ENCODE results near the gene PIP5K1C.
"Not testable (repeated sequence)": the region's sequence is repeated elsewhere in the genome, so short reads cannot be mapped to it uniquely, and the experiment has no call there.

Gene PIP5K1C

DNA sequence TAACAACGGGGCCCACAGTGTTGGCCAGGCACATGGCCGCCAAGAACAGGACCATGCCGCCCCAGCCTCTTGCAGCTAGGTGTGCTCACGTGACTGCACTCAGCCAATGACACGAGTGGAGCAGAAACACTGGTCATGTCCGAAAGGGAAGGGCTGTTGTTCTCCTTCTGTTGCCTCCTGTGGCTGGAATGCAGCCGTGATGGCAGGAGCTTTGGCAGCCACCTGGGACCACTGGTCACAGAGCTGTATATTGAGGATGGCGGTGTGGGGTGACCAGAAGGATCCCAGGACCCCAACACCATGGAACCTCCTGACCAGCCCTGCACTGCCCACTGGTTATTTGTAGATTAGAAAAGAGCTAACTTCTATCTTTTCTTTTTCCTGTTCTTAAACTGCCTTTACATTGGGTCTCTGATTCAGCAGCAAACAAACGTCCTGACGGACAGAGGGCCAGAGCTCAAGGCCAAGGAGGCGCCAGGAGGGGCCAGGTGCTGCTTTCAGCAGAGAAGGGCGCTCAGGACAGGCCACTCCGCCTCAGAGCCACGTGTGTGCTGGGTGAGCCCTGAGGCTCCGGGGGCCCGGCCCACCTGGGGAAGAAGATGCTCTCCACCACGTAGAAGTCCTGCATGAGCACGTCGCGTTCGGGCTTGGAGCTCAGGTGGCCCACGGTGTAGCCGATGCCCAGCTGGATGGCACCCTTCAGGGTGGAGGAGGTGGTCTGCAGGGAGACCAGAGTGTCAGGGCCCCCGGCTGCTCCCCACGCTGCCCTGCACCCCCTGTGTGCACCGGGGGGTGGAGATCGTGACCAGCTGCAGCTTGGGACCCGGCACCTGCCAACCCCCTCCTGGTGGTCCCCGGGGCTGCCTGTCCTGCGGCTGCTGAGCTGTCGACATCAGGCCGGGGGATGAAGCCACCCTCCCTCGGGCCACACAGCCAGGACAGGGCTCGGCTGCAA, 38.7 kb downstream of the PIP5K1C start:
- no peak for DNase-seq (ENCODE audit: low read depth)

DNA sequence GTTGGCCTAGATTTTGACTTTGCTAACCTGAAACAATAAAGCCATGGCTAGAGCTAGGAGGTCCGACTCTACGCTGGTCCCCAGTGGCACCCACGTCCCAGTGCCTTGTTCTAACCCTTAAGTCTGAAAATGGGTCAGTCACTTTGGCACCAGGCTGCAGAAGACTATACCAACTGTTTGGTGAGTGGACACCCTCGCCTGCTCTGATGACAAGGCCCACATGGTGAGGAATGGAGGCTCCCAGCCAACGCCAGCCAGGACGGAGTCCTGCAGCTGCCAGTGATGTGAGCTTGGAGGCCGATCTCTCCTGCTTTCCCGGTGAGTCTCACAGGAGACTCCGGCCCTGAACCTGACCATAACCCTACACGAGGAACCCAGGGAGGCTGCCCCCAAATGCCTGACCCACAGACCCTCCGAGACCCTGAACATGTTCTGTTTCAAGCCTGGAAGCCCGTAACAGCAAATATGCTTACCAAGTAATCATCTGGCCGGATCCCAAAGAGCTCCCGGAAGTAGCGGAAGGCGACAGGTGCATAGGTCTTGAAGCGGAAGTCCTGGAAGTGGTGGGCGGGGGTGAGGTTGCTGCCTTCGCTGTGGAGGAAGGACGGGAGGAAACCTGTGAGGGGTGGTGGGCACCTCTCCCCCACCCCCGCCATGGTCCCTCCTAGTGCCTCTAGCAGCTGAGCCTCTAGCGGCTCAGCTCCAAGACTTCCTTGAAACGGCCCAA, 39.6 kb downstream of the PIP5K1C start:
- no peak for DNase-seq (ENCODE audit: low read depth)

DNA sequence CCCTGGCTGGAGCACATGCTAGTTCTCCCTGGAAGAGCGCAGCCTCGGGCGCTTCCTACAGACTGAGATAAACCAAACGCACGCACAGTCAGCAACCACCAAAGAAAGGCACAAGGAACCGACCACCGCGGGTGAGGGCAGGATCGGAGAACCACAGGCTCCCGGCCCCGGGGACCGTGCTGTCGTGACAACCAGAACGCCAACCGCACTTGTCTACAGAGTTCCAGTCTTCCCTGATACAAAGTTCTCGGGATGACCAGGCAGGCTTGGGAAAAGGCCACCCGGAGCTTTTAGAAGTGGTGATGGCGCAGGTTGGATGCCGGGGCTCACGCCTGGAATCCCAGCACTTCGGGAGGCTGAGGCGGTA, 40.5 kb downstream of the PIP5K1C start:
- DNase-seq (ENCODE audit: low read depth): no peak

DNA sequence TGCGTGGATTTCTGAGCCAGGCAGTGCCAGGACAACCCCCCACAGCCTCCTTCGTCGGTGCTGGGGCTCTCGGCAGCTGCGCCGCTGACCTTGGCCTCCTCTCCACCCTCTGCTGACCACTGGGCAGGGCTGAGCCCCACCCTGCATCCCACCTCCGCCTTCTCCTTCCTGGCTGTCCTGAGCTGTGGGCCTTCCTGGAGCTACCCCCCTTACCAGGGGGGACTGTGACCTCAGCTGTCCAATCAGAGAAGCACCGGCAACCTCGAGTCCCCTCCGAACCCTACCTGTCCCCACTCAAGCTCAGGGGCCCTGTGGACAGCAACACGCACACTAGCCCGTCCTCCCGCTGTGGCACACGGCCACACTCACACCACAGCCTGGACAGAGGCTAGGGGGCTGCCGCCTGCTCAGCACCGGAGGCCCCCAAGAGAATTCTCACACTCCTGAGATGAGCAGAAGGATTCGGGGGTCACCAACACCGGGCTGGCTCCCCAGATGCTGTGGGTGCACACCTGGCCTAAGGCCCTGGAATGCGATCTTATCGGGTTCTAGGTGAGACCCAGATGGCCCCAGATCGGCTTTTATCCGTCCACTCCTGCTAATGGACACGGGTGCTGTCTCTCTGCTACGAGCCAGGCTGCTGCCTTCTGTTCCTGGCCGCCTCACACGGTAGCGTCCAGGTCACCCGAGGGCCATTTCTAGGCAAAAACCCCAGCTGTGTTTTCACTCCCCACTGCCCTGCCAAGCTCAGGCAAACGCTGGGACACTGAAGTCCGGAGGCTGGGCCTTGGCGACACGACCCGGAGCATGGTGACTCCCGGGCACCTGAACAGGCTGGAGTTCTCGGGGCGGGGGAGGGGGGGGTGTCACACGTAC, 41.2 kb downstream of the PIP5K1C start:
- DNase-seq (ENCODE audit: low read depth): no peak

DNA sequence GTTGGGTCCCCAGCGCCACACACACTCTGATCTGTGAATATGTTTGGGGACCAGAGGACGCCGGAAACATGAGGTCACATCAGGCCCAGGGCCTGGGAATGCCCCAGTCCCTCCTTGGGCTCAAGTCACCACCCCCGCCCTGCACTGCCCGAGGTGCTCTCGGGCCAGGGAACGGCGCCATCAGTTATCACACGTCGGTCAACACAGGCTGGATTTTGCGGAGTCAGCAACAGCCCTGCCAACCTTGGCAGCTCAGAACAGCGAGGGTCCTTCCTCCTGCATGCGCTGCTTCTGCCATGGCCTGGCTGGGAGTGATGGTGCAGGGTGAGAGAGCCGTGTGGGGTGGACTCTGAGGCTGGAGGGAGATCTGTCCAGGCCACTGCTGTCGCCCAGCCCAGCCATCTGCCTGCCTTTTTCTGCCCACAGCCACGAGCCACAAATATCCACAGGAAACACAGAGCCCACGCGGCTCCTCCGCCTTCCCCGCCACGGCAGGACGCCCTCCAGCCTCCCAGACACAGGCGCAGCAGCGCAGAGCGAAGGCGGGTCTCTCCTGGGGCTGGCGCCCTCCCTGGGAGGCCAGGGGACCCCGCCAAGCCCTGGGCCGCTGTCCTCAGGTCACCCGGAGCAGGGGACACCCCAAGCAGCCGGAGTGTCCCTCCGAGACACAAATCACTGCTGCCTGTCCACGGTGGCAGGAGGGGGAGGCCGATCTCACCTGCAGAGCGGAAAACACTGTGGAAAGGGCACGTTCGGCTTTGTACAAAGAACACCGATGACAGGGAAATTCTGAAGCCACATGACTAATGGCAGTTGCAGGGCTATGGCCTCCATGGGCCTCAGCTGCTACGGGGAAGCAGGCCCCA, 42.0 kb downstream of the PIP5K1C start:
- DNase-seq (ENCODE audit: low read depth): no peak

DNA sequence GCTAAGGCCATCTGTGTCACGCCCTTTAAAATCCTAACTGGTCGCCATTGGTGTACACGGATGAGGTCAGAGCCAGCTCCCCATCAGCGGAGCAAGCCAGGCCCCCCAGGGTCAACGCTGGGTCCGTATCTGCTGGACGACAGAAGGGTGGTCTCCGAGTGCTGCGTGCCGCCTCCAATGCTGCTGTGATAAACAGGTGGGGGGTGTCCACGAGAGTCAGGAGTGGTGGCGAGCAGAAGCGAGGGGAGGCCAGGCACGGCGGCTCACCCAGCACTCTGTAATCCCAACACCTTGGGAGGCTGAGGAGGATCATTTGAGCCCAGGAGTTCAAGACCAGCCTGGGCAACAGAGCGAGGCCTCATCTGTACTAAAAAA, 42.9 kb downstream of the PIP5K1C start:
- DNase-seq (ENCODE audit: low read depth): no peak

DNA sequence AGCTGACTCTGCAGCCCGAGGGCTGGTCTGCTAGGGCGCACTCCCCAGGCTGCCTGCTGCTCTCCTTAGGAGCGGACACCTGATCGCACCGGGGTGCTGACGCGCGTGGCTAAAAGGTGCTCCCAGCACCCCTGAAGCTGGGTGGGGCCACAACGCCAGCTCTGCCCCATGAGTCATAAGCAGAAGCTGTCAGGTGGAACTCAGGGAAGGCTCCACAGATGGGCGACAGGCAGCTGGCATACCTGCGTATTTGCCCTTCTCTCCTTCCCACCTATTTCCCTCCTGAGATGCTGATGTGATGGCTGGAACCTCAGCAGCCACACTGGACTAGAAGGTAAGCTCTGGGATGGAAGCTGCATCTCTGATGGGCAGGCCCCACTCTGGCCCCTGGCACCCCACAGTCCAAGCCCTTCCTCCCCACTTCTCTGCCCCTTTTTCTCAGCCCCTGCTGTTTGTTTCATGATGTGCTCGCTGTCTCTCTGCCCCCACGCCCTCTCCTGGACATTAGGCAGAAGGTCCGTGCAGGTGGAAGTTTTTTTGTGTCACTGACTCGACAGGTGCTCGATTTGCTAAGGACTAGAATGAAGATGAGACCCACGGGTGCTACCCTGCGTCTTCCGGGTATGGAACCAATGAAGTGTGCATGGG, 43.4 kb downstream of the PIP5K1C start:
- DNase-seq (ENCODE audit: low read depth): no peak

DNA sequence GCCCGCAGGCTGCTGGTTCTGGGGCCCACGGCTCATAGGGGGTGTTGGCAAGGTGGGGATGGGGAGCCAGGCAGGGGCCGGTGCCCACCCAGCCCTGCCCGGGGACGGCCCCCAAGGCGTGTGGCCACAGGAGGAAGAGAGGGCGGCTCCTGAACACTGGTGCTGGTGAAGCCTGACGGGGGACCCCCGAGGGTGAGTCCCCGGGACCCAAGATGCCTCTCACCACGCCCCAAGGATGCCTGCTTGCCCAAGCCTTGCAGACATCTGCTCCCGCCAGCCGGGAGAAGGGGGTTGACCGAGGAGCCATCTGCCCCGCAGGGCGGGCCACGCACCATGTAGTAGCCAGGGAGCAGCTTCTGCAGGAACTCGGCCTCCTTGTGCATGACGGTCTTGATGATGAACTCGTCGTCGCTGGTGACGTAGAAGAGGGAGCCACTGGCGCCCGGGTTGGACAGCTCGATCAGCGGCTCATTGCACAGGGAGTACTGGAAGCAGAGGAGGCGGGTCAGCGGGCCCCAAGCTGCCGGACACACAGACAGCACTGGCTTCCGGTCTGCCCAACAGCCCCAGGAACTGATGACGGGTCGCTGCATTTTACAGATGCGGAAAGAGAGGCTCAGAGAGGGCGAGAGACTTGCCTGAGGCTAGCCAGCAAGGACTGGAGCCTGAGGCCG, 44.1 kb downstream of the PIP5K1C start:
- DNase-seq (ENCODE audit: low read depth): no peak

DNA sequence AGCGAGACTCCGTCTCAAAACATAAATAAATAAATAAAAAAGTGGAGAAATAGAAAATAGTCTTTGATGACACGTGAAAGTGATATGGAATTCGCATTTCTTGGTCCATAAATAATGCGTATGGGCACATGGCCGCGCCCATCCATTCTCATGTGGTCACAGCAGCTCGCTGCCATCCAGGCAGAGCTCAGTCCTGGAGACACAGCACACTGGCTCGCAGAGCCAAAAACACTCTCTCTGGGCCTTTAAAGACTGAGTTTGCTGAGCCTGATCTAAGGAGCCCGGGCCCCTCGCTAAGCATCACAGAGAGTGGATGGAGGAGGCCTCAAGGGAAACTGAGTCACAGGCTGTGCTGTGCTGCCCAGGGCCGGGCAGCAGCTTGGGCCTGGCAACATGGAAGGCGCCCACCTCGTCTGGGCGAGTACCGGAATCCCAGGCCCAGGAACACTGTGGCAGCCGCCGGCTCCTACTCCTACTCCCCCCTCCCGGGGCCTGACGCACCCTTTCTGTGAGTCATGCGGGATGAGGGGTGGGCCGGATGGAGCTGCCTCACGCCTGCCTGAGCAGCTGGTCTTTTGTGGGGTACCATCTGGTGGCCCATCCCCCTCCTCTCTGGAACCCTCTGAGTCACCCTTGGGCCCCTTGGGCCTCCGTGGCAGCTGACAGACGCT, 44.7 kb downstream of the PIP5K1C start:
- DNase-seq (ENCODE audit: low read depth): peak; percentile 91

DNA sequence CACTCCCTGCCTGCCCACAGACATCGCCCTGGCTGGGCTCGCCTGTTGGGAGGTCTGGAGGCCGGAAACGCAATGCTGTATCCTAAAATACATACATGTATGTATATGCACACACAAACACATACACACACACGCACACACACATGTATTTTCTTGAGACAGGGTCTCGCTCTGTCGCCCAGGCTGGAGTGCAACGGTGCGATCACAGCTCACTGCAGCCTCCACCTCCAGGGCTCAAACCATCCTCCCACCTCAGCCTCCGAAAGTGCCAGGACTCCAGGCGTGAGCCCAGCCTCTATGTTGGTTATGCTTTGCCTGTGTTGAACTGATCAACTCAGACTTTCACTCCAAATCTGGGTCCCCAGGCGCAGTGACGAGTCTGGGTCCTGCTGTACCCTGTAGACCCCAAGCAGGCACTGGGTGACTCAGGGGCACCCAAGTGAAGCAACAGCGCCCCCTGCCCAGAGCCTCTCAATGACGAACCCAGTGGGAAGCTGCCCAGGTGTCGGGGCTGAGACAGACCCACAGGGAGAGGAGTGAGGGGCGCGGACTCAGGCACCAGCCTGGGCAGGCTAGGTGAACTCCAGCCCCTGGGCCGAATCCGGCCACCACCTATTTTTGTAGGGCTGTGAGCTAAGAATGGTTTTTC, 46.3 kb downstream of the PIP5K1C start:
- no peak for DNase-seq (ENCODE audit: low read depth)

DNA sequence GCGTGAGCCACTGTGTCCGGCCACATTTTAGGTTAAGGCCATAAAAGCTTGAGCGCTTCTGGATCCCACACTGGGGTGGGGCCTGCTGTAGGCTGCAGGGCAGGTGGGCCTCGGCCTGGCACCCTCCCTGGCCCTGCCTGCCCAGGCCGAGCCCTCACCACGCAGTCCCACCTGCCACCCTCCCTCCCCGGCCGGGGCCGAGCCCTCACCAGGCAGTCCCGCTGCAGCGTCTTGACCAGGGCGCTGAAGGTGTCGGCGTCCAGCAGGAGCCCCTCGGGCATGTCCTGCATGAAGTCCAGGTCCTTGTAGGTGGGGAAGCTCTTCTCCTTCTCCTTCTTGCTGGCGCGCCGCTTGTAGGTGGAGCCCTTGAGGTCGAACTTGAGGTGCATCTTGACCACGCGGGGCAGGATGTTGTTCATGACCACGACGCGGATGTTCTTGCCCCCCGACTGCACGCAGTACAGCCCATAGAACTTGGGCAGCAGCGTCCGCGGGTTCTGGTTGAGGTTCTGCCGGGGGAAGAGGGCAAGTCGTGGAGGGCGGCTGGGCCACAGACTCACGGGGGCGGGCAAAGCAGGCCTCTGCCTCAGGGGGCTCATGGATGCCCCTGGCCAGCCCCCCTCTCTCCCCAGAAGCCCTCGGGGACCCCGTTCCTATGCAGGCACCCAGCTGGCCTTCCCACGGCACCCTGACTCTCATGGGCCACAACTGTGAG, 47.0 kb downstream of the PIP5K1C start:
- DNase-seq (ENCODE audit: low read depth): no peak

DNA sequence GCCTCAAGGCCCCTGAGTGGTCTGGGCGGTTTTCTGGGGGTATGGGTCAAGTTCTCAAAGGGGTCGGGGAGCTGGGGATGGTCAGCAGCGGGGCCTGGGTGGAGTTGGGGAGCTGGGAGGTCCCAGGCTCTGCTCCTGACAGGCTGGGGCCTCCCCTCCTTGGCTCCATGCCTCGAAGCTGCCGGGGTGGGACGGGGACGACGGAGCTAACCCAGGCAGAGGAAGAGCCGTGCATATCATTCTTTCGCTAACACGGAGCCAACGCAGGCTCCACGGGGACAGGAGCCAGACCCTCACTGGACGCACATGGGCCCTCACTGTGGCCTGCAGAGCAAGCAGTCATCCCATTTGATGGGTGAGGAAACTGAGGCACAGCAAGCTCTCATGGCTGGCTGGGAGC, 47.8 kb downstream of the PIP5K1C start:
- no peak for DNase-seq (ENCODE audit: low read depth)

DNA sequence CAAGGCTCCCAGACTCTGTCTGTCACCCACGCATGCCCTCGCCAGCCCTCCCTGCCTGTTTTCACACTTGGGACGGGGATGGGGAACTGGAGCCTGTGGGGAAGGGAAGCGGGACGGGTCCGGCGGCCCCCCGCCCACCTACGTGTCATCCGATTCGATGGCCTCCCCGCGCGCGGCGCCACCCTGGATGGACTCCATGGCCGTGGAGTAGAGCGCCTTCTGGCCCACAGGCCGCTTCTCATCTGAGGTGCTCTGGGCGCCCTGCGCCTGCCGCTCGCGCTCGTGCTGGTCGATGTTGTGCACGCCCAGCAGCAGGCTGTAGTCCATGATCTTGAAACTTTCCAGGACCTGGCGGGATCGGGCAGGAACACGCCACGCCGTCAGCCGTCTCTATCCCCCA, 48.6 kb downstream of the PIP5K1C start:
- no peak for DNase-seq (ENCODE audit: low read depth)

DNA sequence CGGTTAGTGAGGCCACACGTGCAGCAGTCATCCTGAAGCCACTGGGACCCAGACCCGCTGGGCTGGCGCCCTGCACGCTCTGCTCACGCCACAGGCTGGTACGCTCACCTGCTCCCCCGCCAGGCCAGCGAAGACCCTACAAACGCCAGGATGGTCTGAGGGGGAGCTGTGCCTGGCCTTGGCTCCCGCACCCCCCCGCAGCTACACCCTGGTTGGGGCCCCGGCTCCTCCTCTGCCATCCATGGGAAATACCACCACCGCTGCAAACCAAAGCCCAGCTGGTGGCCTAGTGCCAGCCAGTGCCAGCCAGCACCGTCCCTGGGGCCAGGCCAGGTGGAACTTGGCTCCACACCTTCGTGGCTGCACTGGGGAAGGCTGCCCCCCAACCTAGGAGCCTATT, 50.4 kb downstream of the PIP5K1C start:
- DNase-seq (ENCODE audit: low read depth): no peak

DNA sequence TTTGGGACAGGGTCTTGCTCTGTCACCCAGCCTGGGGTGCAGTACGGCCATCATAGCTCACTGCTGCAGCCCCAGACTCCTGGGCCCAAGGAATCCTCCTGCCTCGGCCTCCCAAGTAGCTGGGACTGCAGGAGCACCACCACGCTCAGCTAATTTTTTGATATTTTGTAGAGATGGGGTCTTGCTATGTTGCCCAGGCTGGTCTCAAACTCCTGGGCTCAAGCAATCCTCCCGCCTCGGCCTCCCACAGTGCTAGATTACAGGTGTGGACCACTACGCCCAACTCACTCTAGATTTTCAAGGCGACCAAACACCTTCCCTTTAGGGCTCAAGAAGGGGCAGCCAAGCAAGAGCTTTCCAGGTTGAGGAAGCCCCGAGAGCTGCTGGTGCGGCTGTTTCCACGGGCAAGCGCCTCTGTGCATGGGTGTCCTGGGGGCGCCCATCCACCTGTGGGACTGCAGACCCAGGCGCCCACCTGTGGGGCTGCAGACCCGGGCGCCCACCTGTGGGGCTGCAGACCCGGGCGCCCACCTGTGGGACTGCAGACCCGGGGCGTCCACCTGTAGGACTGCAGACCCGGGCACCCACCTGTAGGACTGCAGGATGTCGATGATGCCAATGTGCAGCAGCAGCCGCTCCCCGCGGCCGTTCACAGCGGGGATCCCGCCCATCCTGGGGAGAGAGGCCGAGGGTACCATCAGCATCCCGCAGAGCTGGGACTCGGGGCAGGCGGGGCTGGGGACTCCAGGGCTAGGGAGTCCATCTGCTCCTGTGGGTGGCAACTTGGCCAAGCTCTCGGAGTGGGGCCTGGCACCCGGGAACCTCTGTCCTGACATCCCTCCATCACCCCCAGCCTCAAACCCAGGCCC, 52.0 kb downstream of the PIP5K1C start:
- DNase-seq (ENCODE audit: low read depth): no peak

DNA sequence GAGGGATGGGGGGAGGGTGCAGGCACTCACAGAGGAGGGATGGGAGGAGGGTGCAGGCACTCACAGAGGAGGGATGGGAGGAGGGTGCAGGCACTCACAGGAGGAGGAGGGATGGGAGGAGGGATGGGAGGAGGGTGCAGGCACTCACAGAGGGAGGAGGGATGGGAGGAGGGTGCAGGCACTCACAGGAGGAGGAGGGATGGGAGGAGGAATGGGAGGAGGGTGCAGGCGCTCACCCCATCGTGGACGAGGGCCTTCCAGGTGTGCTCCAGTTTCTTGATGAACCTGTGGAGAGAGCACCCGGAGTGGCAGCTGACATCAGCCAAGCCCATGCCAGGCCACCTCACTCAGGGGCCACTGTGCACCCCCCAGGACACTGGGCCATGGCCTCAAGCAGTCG, 53.2 kb downstream of the PIP5K1C start:
- not testable (repeated sequence) for DNase-seq (ENCODE audit: low read depth)

DNA sequence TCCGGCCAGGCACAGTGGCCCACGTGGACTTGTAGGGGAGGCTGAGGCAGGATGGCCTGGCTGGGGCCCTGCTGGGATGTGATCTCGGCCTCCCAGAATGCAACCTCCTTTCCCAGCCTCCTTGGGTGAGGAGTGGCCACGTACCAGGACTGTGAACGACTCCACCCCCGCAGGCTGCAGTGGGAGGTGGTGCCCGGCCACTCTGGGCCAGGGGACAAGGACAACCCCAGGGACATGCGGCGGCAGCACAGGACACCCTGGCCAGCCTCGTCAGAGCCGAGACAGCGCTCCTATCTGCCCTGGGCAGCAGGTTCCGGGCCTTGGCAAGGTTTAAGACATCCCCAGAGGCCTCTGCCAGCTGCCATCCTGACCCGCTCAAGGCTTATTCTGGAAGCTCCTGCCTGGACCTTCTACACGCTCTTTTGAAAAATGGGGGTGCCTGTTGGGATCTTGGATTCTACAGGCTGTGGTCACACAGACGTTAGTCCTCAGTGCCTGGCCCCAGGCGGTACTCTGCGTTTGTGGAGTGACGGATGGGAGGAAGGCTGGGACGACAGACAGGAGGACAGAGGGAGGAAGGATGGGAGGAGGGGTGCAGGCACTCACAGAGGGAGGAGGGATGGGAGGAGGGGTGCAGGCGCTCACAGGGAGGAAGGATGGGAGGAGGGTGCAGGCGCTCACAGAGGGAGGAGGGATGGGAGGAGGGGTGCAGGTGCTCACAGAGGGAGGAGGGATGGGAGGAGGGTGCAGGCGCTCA, 53.8 kb downstream of the PIP5K1C start:
- no peak for DNase-seq (ENCODE audit: low read depth)

Measured in iris pigment epithelial cell (primary cell).